HepG2 (cell line): ENCODE measurements around the gene TMEM107. TPM values are rescaled to one million over a fixed set of nuclear protein-coding genes. Genes with fewer than 3 reads are reported as not detected.

ENCODE experiments used
- AKAP8 ChIP-seq: sonication (generic); formaldehyde crosslinking; IDR thresholded peaks from 2 replicates; pipeline ENCODE4 v1.5.1; 2020; ENCODE audit warnings: mild to moderate bottlenecking, missing genetic modification reagents
- BORCS8-MEF2B ChIP-seq: sonication (generic); formaldehyde crosslinking; IDR thresholded peaks from 2 replicates; pipeline ENCODE4 v1.8.0; 2022; ENCODE audit warnings: mild to moderate bottlenecking, missing genetic modification reagents
- DNMT1 ChIP-seq: sonication (generic); formaldehyde crosslinking; IDR thresholded peaks from 2 replicates; pipeline ENCODE4 v1.5.1; 2020; ENCODE audit warnings: mild to moderate bottlenecking, missing genetic modification reagents
- E2F5 ChIP-seq: sonication (generic); formaldehyde crosslinking; conservative IDR thresholded peaks from 2 replicates; pipeline ENCODE4 v1.4.0; 2020; ENCODE audit warnings: missing genetic modification reagents
- ETV6 ChIP-seq: sonication (generic); formaldehyde crosslinking; conservative IDR thresholded peaks from 2 replicates; pipeline ENCODE4 v1.4.0; 2020; ENCODE audit warnings: missing genetic modification reagents
- HNRNPL ChIP-seq: fragments of 200-400 bp; formaldehyde crosslinking; IDR thresholded peaks from 2 replicates; pipeline ENCODE4 v1.6.1; 2017; ENCODE audit warnings: mild to moderate bottlenecking, low read depth, low read length
- JUN ChIP-seq: sonication (generic); formaldehyde crosslinking; IDR thresholded peaks from 2 replicates; pipeline ENCODE4 v1.4.0; 2020; ENCODE audit warnings: mild to moderate bottlenecking, missing genetic modification reagents
- KLF13 ChIP-seq: sonication (generic); formaldehyde crosslinking; IDR thresholded peaks from 2 replicates; pipeline ENCODE4 v1.4.0; 2020; ENCODE audit warnings: mild to moderate bottlenecking, missing genetic modification reagents
- MTF2 ChIP-seq: sonication (generic); formaldehyde crosslinking; IDR thresholded peaks from 2 replicates; pipeline ENCODE4 v1.5.0; 2020; ENCODE audit warnings: missing genetic modification reagents, borderline replicate concordance
- TBL1XR1 ChIP-seq: fragments of 150-350 bp; IDR thresholded peaks from 2 replicates; pipeline ENCODE4 v1.6.1; 2014; ENCODE audit warnings: borderline replicate concordance, low read length; ENCODE audit not compliant: partially characterized antibody
- TFDP1 ChIP-seq: IDR thresholded peaks from 2 replicates; pipeline ENCODE4 v1.6.1; 2016; ENCODE audit warnings: missing compliant biosample characterization, missing genetic modification reagents, borderline replicate concordance
- ZBTB10 ChIP-seq: sonication (generic); formaldehyde crosslinking; IDR thresholded peaks from 2 replicates; pipeline ENCODE4 v1.4.0; 2020; ENCODE audit warnings: missing genetic modification reagents, borderline replicate concordance
- ZBTB44 ChIP-seq: sonication (generic); formaldehyde crosslinking; IDR thresholded peaks from 2 replicates; pipeline ENCODE4 v1.4.0; 2020; ENCODE audit warnings: missing genetic modification reagents
- ZNF431 ChIP-seq: sonication (generic); formaldehyde crosslinking; IDR thresholded peaks from 2 replicates; pipeline ENCODE4 v1.9.0; 2022; ENCODE audit warnings: missing genetic modification reagents, low read depth, mild to moderate bottlenecking, borderline replicate concordance
- ZNF530 ChIP-seq: sonication (generic); formaldehyde crosslinking; IDR thresholded peaks from 2 replicates; pipeline ENCODE4 v1.5.0; 2020; ENCODE audit warnings: low read depth, mild to moderate bottlenecking, missing genetic modification reagents
- ZNF546 ChIP-seq: sonication (generic); formaldehyde crosslinking; conservative IDR thresholded peaks from 2 replicates; pipeline ENCODE4 v1.8.1; 2023; ENCODE audit warnings: mild to moderate bottlenecking, missing genetic modification reagents
- ZNF589 ChIP-seq: sonication (generic); formaldehyde crosslinking; conservative IDR thresholded peaks from 2 replicates; pipeline ENCODE4 v1.8.0; 2022; ENCODE audit warnings: mild to moderate bottlenecking, moderate library complexity, missing genetic modification reagents
- ZNF639 ChIP-seq: conservative IDR thresholded peaks from 2 replicates; pipeline ENCODE4 v1.6.1; 2018; ENCODE audit warnings: missing genetic modification reagents
- ZNF660 ChIP-seq: sonication (generic); formaldehyde crosslinking; IDR thresholded peaks from 2 replicates; pipeline ENCODE4 v1.5.1; 2020; ENCODE audit warnings: mild to moderate bottlenecking, low read depth, missing genetic modification reagents, borderline replicate concordance
- ZSCAN20 ChIP-seq: sonication (generic); formaldehyde crosslinking; IDR thresholded peaks from 2 replicates; pipeline ENCODE4 v1.4.0; 2020; ENCODE audit warnings: missing genetic modification reagents, mild to moderate bottlenecking, borderline replicate concordance
- ZZZ3 ChIP-seq: sonication (generic); formaldehyde crosslinking; IDR thresholded peaks from 2 replicates; pipeline ENCODE4 v1.4.0; 2020; ENCODE audit warnings: missing genetic modification reagents, mild to moderate bottlenecking, borderline replicate concordance
- polyA plus RNA-seq, 8 experiments: library from polyadenylated mRNA; depleted of rRNA in 3 of 8; stranded (reverse) in 7 of 8; unstranded in 1 of 8; fragments of >200 nt; fragmentation: Illumina TruSeq in 4 of 8; extraction: Trizol in 4 of 8; gene quantifications; 2 replicates each; pipeline versions ENCODE4 v1.2.1 to v1.2.3, GENCODE V29; 2011 to 2016; ENCODE audit warnings: low read depth in 4 of 8, missing spikeins in 1 of 8, mixed read lengths in 1 of 8; ENCODE audit not compliant: insufficient read depth in 1 of 8
- total RNA-seq, 5 experiments: library from RNA; depleted of rRNA; stranded (reverse); fragments of >200 nt; fragmentation: Illumina TruSeq; extraction: Trizol; gene quantifications; 2 replicates each; pipeline ENCODE4 v1.2.3, GENCODE V29; 2016; ENCODE audit warnings: low read depth in 1 of 5

The TMEM107 gene
- total and polyA plus RNA-seq, 2 of the 13 experiments (the other 11 are each of a cell fraction or from before 2014, with no cell fraction given), result 7.2 to 15.3 TPM

GRCh38 chr17:8223356-8224126, 47.4 kb upstream of the TMEM107 start (continued):
- TF ChIP-seq ZBTB10 (CRISPR knock-in tag) (peak; percentile 72; the same call in 1 of the 2 replicates), ZNF639 (CRISPR knock-in tag) (no peak), DNMT1 (CRISPR knock-in tag) (no peak), TFDP1 (CRISPR knock-in tag) (peak; percentile 65; the same call in 1 of the 2 replicates), HNRNPL (no peak), TBL1XR1 (no peak), ZBTB44 (CRISPR knock-in tag) (no peak), JUN (no peak), ZNF660 (no peak), ZNF589 (CRISPR knock-in tag) (no peak), ZNF431 (no peak), ZSCAN20 (peak; percentile 59; the same call in 1 of the 2 replicates), ETV6 (no peak; the same call in 1 of the 2 replicates), E2F5 (no peak; the same call in 1 of the 2 replicates), ZNF530 (CRISPR knock-in tag) (no peak), MTF2 (CRISPR knock-in tag) (no peak), AKAP8 (no peak), KLF13 (CRISPR knock-in tag) (no peak), BORCS8-MEF2B (CRISPR knock-in tag) (no peak), ZNF546 (CRISPR knock-in tag) (no peak), ZZZ3 (CRISPR knock-in tag) (no peak)
